IPS-18c (cell line): Measurements from ENCODE around the gene LLCFC1.

Experiments used
- H3K4me3 ChIP-seq: 2 replicates; pipeline ENCODE4 v1.7.0; 2013; ENCODE audit warnings: low read depth, mild to moderate bottlenecking, low read length, moderate library complexity; ENCODE audit not compliant: insufficient read depth
- H3K9me3 ChIP-seq: one replicate; pipeline ENCODE4 v1.6.1; 2013; ENCODE audit warnings: mild to moderate bottlenecking, low read length, moderate library complexity; ENCODE audit not compliant: control insufficient read depth, insufficient read depth

LLCFC1 gene

DNA sequence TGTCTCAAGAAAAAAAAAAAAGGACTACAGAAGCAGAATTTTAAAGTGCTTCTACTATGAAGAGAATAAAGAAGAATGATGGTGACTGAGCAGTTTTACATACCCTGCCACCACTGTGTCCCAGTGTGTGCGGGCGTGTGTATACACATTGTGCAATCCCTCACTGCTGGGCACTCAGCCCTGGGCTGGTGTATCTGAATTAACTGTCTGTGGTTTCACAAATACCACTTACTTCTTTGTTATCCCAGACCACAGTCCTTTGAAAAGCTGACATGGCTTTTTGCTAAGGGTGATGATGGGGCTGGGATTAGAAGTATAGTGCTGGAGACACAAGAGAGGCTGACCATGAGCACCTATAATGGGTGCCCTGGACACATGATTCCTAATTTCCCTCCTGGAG, 32.6 kb upstream of the LLCFC1 start:
- no peak overlapping the region for H3K4me3 ChIP-seq
- H3K9me3 ChIP-seq = no peaks in the 10 kb centered on the region

DNA sequence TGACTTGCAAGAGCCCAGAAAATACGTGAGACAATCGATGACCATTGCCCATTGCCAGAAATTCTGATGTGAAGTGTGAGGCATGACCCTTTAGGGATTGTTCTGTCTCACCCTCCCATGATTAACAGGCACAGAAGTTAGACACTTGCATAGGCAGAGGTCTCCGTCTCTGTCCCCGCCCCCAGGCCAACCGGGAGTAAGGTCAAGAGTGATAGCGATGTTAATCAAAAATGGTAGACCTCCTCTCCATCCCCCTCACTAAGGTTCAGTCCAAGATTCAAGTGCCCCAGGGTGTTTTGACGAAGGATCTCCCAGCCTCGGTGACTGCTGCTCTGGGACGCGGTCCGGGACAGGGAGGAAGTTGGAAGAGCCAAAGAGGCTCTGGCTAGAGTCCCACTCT, 31.0 kb upstream of the LLCFC1 start:
- Histone ChIP-seq H3K9me3 (no peaks in the 10 kb centered on the region), H3K4me3 (no peak overlapping the region)

DNA sequence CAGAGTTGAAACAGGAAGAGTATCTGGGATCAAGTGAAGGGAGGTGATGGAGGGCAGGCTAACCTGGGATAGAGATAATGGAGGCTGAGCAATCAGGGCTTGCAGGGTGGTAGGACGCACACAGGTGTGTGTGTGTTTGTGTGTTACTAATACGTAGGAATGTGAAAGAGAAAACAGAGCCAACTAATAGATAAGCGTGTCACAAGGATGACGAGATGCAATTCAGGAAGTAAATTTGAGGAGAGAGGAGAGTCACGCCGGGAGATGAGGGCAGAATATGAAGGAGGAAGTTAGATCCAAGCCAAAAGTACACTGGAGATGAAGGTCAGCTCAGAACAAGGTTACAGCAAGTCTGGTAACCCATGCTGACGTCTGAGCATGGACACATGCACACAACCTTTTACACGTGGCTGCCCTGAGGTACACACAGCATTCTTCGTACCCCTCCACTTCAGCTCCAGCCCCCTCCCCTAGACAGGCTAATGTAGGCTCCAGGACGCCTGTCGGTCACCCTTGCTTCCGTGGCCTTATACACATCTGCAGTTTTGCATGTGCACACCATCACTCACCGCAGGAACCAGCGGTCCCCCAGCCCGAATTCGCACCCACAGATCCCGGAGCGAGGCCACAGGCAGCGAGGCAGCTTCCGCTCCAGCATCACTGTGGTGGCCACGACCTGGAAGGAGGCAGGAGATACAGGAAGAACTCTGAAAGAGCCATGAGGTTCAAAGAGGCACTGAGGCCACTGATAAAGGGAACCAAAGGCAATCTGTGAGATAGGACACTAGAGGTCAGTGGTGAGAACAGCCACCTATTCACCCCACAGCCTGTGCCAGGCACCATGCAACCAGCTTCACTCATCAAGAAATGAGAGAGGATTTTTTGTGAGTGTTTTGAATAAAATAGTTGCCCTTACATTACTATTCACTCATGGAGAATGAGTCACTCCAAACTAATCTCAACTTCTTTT, 30.1 kb upstream of the LLCFC1 start:
- H3K9me3 ChIP-seq = no peaks in the 10 kb centered on the region
- no peak overlapping the region for H3K4me3 ChIP-seq

GRCh38 chr7:142910031-142910433, 29.3 kb upstream of the LLCFC1 start:
- no peaks in the 10 kb centered on the region for H3K9me3 ChIP-seq
- no peak overlapping the region for H3K4me3 ChIP-seq

GRCh38 chr7:142910481-142910880, 28.8 kb upstream of the LLCFC1 start:
- no peaks in the 10 kb centered on the region for H3K9me3 ChIP-seq
- no peak overlapping the region for H3K4me3 ChIP-seq

- Histone ChIP-seq H3K9me3 (no peaks in the 10 kb centered on the region), H3K4me3 (no peak overlapping the region)
Measured at GRCh38 chr7:142913051-142913450, 26.2 kb upstream of the LLCFC1 start.

- Histone ChIP-seq H3K9me3 (no peaks in the 10 kb centered on the region), H3K4me3 (no peak overlapping the region)
Measured at GRCh38 chr7:142913566-142913965, 25.7 kb upstream of the LLCFC1 start.

GRCh38 chr7:142914121-142914520, 25.2 kb upstream of the LLCFC1 start:
- H3K4me3 ChIP-seq = no peak overlapping the region
- no peaks in the 10 kb centered on the region for H3K9me3 ChIP-seq

- Histone ChIP-seq H3K9me3 (no peaks in the 10 kb centered on the region), H3K4me3 (no peak overlapping the region)
Measured at GRCh38 chr7:142915315-142915714, 24.0 kb upstream of the LLCFC1 start.

DNA sequence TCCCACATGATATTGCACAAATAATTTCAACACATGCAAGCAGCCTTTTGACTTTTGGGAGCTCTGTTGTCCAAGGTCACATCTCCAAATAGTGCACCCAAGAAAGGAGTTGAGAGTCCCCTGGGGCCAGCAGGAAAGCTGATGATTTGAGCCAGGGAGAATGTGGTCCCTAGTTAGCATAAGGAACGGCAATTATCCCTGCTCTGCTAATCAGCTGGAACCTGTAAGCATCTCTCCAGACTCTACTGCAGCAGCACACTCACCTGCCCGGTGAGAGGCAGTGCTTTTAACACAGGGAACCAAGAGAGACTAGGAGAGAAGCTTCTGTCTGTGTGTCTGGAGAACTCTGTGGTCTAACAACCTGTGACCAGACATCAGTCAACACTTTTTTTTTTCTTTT, 22.8 kb upstream of the LLCFC1 start:
- H3K4me3 ChIP-seq = no peak overlapping the region
- no peaks in the 10 kb centered on the region for H3K9me3 ChIP-seq

DNA sequence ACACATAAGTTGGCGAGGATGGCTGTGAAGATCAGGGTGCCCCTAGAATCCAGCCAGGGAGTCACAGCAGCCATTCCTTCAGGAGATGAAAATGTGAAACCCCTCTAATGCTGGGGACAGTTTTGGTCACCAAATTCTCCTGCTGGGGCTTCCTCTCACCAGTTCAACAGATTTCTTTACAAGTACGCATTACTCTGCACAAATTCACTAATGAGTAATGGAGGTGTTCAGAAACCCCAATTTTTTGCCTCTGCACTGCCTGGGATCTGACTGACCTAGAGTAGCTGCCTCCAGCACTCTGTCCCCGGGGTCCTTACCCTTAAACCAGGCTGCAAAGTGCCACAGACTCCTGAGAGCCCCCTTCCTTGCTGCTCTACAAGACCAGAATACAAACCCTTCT, 21.8 kb upstream of the LLCFC1 start:
- no peaks in the 10 kb centered on the region for H3K9me3 ChIP-seq
- no peak overlapping the region for H3K4me3 ChIP-seq

DNA sequence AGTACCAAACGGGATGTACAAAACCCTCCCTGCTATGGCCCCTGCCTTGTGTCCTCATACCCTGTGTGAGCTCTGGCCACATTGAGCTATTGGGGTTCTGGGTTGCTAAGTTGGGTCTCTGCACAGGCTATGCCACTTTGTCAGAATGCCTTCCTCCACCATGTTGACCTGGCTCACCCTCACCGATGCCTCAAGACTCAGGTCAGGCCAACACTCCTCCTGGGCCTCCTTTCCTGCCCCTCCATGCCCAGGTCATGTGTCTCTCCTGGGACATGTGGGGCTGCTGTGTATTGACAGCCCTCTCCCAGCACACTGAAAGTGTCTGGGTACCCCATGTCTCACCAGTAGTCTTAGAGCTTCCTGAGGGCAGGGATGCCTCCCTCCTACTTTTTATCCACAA, 20.4 kb upstream of the LLCFC1 start:
- Histone ChIP-seq H3K9me3 (no peaks in the 10 kb centered on the region), H3K4me3 (no peak overlapping the region)

GRCh38 chr7:142919656-142920055, 19.6 kb upstream of the LLCFC1 start:
- Histone ChIP-seq H3K9me3 (no peaks in the 10 kb centered on the region), H3K4me3 (no peak overlapping the region)

DNA sequence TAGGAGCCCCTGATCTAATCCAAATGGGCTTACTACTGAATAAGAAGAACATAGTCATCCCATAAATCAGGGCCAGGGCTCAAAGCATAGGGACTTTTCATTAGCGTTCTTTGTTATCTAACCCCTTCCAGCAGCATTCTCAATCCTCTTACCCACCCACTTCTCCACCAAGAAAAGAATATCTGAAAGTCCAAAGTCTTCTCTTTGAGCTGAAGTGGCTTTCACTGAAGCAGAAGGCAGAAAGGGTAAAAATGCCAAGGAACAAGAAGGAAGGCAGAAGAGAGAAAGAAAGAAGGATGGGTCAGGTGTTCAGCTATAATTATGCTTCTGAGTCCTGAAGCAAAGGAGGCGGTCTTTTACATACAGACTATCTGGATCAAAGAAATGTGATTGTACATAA, 15.9 kb upstream of the LLCFC1 start:
- Histone ChIP-seq H3K4me3 (no peak overlapping the region), H3K9me3 (no peaks in the 10 kb centered on the region)

- Histone ChIP-seq H3K9me3 (no peaks in the 10 kb centered on the region), H3K4me3 (no peak overlapping the region)
Measured at GRCh38 chr7:142925413-142925812, 13.9 kb upstream of the LLCFC1 start.

DNA sequence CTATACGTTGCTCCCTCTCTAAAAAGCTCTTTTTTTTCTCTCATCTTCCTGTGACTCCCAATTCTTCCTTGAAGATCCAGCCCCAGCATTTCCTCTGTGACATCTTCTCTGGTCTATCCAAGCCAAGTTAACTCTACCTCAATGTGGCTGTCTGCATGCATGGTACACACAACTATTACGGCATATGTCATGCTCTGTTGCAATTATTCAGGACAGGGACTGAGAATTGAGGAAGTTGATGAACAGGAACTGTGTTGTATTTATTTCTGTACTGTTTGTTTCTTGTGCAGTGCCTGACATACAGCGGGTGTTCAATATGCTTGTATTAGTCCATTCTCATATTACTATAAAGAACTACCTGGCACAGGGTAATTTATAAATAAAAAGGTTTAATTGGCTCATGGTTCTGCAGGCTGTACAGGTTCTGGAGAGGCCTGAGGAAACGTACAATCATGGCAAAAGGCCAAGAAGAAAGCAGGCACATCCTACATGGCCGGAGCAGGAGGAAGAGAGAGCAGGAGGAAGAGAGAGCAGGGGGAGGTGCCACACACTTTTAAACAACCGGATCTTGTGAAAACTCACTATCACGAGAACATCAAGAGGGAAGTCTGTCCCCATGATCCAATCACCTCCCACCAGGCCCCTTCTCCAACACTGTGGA, 12.1 kb upstream of the LLCFC1 start:
- no peaks in the 10 kb centered on the region for H3K9me3 ChIP-seq
- no peak overlapping the region for H3K4me3 ChIP-seq

DNA sequence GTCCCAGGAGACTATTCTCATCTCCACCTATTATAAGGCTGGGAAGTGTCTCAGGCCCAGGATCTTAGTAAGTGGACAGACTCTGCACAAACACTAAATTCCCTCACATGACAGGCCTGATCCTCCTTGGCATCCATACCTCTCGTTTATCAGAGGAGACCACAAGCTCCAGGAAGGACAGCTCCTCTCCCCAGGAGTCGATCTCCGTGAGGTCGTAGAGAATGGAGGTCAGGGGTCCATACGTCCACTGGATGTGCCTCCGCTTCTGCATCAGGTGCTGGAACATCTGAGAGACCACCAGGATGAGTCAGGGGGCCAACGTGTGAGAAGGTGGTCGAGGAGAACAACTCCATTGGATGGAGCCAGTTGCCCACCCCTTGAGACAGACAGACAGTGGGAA, 11.3 kb upstream of the LLCFC1 start:
- Histone ChIP-seq H3K4me3 (no peak overlapping the region), H3K9me3 (no peaks in the 10 kb centered on the region)

- H3K9me3 ChIP-seq = no peaks in the 10 kb centered on the region
Measured at GRCh38 chr7:142930126-142930730, 9.1 kb upstream of the LLCFC1 start.

More at GRCh38 chr7:142930126-142930730, 9.1 kb upstream of the LLCFC1 start:
- H3K4me3 ChIP-seq = no peak overlapping the region
